GM10266 (cell line): ENCODE measurements around the gene DNAAF1.

Source experiments
- DNase-seq: peaks from one replicate; pipeline ENCODE4 v3.0.0; 2012; ENCODE audit errors: extremely low spot score
- TF ChIP-seq, protein P1 (sequence below): IDR thresholded peaks from 2 replicates; pipeline ENCODE4 v1.5.1; 2012; ENCODE audit warnings: mild to moderate bottlenecking, low read depth; ENCODE audit not compliant: control insufficient read depth, insufficient read depth; ENCODE audit errors: missing control alignments

DNAAF1 gene

GRCh38 chr16:84161037-84161436 lies 15.9 kb downstream of the DNAAF1 start:
- no peak for DNase-seq
- TF ChIP-seq, protein P1, sequence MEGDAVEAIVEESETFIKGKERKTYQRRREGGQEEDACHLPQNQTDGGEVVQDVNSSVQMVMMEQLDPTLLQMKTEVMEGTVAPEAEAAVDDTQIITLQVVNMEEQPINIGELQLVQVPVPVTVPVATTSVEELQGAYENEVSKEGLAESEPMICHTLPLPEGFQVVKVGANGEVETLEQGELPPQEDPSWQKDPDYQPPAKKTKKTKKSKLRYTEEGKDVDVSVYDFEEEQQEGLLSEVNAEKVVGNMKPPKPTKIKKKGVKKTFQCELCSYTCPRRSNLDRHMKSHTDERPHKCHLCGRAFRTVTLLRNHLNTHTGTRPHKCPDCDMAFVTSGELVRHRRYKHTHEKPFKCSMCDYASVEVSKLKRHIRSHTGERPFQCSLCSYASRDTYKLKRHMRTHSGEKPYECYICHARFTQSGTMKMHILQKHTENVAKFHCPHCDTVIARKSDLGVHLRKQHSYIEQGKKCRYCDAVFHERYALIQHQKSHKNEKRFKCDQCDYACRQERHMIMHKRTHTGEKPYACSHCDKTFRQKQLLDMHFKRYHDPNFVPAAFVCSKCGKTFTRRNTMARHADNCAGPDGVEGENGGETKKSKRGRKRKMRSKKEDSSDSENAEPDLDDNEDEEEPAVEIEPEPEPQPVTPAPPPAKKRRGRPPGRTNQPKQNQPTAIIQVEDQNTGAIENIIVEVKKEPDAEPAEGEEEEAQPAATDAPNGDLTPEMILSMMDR: no peak

GRCh38 chr16:84161801-84162200 lies 16.7 kb downstream of the DNAAF1 start:
- TF ChIP-seq, protein P1: no peak
- no peak for DNase-seq

DNA sequence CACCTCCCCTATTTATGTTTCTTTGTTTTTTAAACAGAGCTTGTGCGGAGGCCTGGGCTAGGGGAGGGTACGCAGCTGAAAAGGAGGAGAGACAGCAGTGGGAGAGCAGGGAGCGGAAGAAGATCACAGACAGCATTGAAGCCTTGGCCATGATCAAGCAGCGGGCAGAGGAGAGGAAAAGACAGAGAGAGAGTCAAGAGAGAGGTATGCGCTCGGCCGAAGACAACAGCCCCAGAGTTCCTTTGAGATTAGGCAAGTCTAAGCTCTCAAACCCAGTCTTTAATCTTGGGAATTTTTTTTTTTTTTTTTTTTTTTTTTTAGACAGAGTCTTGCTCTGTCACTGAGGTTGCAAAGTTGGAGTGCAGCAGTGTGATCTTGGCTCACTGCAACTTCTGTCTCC lies 20.6 kb downstream of the DNAAF1 start:
- no peak for DNase-seq
- TF ChIP-seq, protein P1: no peak

- TF ChIP-seq, protein P1: no peak
- no peak for DNase-seq
Measured at GRCh38 chr16:84166796-84167695, 21.9 kb downstream of the DNAAF1 start.

- no peak for DNase-seq
- TF ChIP-seq, protein P1: no peak
Measured at GRCh38 chr16:84169765-84170310, 24.7 kb downstream of the DNAAF1 start.

DNA sequence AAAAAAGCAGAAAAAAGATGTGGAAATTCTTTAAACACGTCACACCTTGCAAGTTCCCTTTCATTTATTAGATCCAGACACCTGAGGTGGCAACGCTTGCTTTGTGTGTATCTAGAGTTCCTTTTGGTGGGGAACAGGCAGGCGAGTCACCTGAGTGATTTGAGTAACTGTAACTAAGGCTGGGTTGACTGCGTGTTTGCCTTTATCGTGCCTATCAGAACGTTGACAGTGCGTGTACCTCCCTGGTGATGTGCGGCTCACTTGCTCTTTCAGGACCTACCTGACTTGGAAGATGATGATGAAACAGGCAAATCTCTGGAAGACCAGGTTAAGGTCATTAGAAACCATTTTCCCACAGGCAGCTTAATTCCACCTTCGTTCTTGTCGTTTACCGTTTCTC lies 29.3 kb downstream of the DNAAF1 start:
- DNase-seq: no peak
- TF ChIP-seq, protein P1: no peak
